Activated CD4-positive, alpha-beta T cell treated with anti-CD3 and anti-CD28 coated beads, Interleukin-10, Interleukin-2, amounts not matched to agents 100 ng/mL and 50 ng/mL, durations not matched to agents 16 hours and 8 hours (primary cell): Measurements from ENCODE around the gene GATA2.
A peak's percentile ranks its signal among the peaks of the same experiment; 100 is the strongest.

Source experiments
- DNase-seq: peaks from one replicate; pipeline ENCODE4 v3.0.0-alpha.2; 2020

Gene GATA2

GRCh38 chr3:128471720-128472119 lies 21.3 kb downstream of the GATA2 start:
- no peak for DNase-seq

- DNase-seq: no peak
Observed at GRCh38 chr3:128471110-128471509, 21.9 kb downstream of the GATA2 start.

DNA sequence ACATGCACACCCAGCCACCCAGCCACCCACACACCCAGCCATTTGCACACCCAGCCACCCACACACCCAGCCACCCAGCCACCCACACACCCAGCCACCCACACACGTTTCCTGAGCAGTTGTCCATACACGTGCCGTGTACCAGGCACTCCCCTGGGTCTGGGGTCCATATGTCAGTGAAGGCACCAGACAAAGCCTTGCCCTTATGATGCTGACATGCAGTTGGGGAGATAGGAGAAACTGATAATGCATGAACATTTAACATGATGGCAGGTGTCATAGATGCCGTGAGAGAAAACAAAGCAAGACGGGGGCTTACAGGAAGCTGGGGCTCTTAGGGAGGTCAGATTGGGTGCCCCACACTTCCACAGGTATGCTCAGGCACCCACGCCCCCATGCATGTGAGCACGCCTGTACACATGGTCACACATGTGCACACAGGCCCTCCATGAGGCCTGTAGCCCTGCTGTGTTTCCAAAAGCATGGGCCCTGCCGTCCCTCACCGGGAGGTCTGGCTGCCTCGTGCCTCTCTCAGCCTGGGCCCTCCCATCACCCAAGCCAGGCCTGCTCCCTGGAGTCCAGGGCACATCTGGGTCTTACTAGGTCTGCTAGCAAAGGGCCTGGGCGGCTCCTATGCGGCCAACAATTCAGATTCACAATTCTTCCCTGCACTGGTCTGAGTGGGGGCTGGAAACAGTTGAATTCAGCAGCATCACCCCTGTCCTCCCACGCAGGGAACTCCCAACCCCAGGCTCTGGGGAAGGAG lies 22.7 kb downstream of the GATA2 start:
- no peak for DNase-seq

DNA sequence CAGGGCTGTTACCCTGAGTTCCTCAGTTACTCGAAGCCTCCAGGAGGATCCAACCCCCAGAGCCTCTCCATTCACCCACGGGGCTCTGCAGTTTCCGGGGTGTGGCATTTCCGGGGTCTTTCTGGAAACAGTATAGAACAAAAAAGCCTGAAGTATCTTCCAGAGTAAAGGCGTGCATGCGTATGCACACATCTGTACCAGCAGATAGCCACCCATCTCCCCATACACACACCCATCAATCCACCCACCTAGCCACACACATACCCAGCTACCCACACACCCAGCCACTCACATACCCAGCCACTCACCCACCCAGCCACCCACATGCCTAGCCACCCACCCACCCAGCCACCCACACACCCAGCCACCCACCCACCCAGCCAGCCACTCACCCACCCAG lies 23.4 kb downstream of the GATA2 start:
- DNase-seq: no peak

GRCh38 chr3:128468791-128469527 lies 24.0 kb downstream of the GATA2 start:
- no peak for DNase-seq

DNA sequence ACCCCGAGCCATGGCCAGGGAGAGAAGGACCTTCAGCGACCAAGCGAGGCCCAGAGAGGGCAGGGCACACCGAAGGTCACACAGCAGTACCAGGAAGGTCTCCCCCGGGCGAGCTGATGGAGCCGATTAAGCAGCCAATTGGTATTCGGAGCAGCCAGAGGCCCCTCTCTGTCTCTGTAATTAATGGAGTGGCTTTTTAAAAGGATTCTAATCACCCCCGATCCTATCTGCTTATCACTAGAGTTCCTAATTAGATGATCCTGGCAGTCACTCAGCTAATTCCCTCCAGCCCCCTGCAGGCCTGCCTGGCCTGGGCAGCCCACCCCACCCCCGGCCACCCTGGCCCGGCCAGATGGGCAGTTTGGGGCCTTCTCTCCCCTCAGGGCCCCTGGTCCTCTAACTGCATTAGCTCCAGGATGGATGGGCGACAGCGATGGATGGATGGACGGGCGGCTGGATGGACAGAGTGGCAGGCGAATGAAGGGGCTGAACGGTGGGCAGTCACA lies 24.7 kb downstream of the GATA2 start:
- no peak for DNase-seq

DNA sequence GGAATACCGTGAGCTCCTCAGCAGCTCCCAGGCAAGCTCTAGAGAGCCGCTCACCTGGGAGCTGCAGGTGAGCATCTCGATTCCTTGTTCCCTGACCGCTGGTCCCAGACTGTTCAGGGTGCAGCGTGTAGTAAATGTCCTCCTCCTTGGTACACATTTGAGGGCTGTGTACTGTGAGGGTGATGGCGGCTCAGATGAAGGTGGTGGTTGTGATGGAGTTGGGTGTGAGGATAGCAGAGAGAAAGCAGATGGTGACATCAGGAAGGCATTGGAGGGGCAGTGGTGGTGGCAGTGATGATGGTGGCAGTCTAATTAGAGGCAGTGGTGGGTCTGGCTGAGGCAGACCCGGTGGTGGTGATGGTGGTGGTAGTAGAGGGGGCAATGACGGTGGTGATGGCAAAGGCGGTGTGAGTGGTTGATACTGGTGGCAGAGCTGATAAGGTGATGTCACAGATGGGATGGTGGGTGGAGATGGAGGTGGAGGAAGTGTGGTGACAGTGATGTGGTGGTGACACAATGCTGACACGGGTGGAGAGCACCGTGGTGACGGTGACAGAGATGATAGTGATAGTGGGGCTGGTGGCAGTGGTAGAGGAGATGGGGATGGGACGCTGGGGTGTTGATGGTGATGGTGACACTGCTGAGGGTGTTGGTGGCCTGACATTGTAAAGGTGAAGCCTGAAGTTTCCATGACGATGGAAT lies 26.0 kb downstream of the GATA2 start, which contains the start of gene DNAJB8:
DNAJB8 (minus strand) TSS at position 51 of the 702 bp plus-strand sequence. CDS start 3,645 bp downstream, outside the sequence.
- DNase-seq: peak; percentile 22

DNA sequence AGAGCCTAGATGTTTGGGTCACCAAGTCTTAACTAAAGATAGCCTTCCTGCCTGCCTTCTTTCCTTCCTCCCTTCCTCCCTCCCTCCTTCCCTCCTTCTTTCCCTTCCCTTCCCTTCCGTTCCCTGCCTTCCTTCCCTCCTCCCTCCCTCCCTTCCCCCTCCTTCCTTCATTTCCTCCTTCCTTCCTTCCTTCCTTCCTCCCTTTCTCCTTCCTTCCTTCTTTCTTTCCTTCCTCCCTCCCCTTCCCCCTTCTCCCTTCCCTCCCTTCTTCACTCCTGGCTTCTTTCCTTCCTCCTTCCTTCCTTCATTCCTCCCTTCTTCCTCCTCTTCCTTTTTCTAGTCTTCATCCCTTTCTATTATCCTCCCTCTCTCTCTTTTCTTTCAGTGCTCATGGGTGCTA lies 28.3 kb downstream of the GATA2 start:
- DNase-seq: no peak

GRCh38 chr3:128464188-128464587 lies 28.8 kb downstream of the GATA2 start:
- DNase-seq: no peak

- DNase-seq: no peak
Observed at GRCh38 chr3:128463771-128464170, 29.2 kb downstream of the GATA2 start.

- no peak for DNase-seq
Observed at GRCh38 chr3:128463354-128463753, 29.6 kb downstream of the GATA2 start.

DNA sequence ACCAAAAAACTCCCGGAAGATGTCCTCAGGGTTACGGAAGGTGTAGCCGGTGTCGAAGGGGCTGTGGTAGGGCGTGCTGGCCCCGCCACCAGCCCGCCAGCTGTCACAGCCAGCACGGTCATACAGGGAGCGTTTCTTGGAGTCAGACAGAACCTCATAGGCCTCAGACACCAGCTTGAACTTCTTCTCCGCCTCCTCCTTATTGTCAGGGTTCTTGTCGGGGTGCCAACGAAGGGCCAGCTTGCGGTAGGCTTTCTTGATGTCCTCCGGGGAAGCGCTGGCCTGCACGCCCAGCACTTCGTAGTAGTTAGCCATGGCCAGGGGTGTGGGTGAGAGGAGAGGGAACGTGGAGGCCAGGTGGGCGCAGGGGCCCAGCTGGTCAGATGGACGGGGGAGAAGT lies 30.1 kb downstream of the GATA2 start:
- DNase-seq: no peak

GRCh38 chr3:128462341-128462910 lies 30.6 kb downstream of the GATA2 start:
- no peak for DNase-seq

- no peak for DNase-seq
Observed at GRCh38 chr3:128461731-128462130, 31.3 kb downstream of the GATA2 start.

DNA sequence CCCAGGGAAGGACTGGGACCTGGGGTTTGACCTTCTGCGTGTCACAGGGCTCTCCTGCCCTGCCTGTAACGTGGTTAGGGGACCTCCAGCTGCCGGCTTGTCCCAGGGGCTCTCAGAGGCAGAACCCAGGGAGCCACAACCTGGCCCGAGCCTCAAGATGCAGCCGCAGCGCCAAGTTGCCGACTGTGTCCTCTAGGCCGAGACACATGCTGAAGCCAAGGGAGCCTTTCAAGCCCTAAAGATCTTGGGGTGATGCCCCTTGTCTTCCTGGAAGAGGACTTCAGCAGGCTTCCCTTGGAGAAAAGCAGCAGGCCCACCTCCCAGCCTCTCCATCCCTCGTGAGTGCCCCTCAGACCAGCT lies 33.6 kb downstream of the GATA2 start:
- no peak for DNase-seq

DNA sequence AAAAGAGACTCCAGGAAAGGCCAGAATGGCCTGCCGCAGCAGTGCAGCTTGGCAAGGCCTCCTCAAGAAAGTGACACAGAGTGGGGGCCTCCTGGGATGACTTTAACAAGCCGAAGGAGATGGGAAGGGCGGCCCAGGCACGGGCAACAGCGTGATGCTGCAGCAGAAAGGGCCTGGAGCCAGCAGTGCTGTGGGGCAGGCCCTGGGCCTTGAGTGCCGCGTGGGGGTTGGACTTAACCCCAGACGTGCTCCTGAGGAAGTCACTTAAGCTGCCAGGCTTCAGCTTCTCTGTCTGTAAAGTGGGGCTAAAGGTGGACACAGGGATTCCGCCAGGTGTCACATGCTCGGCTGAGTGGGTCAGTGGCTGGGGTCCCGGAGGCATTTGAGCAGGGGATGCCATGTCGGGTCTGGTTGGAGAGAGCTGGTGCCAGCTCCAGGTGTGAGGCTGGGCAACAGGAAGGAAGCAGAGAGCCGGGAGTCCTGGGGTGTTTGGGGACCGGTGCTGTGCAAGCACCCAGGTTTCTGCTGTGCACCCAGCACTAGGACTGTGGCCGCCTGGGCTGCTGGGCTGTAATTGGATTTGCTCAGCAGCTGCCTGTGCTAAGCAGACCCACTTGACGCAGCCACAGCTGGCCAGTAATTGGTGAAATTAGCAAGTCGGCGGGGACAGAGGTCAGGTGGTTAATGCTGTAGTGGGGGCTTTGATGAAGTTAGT lies 34.1 kb downstream of the GATA2 start:
- no peak for DNase-seq

- no peak for DNase-seq
Observed at GRCh38 chr3:128457937-128458336, 35.1 kb downstream of the GATA2 start.

GRCh38 chr3:128456776-128457715 lies 36.0 kb downstream of the GATA2 start:
- no peak for DNase-seq

DNA sequence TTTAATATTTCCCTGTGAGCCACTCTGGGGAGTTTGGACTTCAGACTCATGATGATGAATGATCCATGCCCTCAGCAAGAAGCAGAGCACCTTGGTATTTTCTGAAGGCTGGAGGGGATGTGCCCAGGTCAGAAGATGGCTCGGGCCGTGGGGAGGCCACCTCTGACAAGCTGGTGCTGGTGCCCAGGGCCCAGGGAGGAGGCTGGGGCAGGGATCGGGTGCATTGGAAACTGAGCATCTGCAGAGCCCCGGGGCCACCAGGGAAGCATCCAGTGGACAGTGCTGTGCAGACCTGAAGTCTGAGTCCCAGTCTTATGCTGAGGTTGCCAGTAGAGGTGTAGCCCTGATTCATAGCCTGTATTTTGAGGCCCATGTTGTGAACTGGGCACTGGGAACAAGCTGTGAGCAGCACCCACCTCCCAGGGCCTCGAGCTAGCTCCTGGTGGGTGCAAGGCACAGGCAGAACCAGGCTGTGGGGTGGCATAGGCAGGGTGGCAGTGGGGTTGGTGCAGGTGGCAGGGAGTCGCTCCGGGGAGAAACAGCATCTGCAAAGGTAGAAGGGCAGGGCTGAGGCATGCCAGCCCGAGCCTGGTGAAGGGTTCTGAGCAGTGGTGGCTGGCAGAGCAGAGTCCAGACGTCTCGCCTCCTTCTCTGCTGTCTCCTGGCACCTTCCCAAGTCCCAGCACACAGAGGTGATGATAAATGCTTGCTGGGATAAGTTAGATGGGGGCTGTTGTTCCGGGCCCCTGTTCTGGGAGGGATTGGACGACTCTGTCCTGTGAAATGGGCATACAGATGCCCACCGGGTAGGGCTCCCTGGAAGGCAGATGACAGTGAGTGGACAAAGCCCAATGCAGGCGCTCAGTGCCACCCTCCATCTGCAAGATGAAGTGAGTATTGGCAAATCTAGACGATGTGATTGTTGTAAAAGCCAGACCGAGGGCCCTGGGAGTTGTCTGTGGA lies 36.9 kb downstream of the GATA2 start:
- no peak for DNase-seq

GRCh38 chr3:128455116-128455515 lies 37.9 kb downstream of the GATA2 start:
- no peak for DNase-seq
